ENCODE data around the gene USP17L29.
"Not testable (repeated sequence)": the region's sequence is repeated elsewhere in the genome, so short reads cannot be mapped to it uniquely, and the experiment has no call there.

- not testable (repeated sequence) for TF ChIP-seq CTCF (IDR thresholded peaks at IDR 0.05; ENCODE audit: insufficient read depth, low read length); POLR2AphosphoS5 (IDR thresholded peaks at IDR 0.05; ENCODE audit: low read depth); REST (IDR thresholded peaks at IDR 0.05; ENCODE audit: insufficient replicate concordance, low read depth); SPI1 (IDR thresholded peaks at IDR 0.05; ENCODE audit: borderline replicate concordance, low read depth); GABPA (IDR thresholded peaks at IDR 0.05; ENCODE audit: low read depth)
Measured at GRCh38 chr4:9334358-9334757, 19.1 kb upstream of the USP17L29 start, which contains the start of gene USP17L26.

Measured in HL-60 (cell line).